Right atrium auricular region (tissue), 2 donors: Measurements from ENCODE around the gene ENPP6. TPM values are rescaled to one million over a fixed set of nuclear protein-coding genes. Genes with fewer than 3 reads are reported as not detected.
A peak's percentile ranks its signal among the peaks of the same experiment; 100 is the strongest.

Experiments used
- DNase-seq: peaks from one replicate; pipeline ENCODE4 v3.0.0-alpha.2; 2019; ENCODE audit warnings: low spot score
- H3K27ac ChIP-seq, 2 donors: fragments of 200-600 bp; sonication (generic); 1 replicate in 1 of 2; 2 replicates in 1 of 2; pipeline ENCODE4 v1.5.1; 2016 to 2019
- H3K27me3 ChIP-seq, 2 donors: fragments of 200-600 bp; sonication (generic); one replicate each; pipeline versions ENCODE4 v1.5.1 to v1.6.0; 2017 to 2019
- H3K36me3 ChIP-seq: fragments of 200-600 bp; sonication (generic); one replicate; pipeline ENCODE4 v1.5.1; 2016
- H3K4me1 ChIP-seq, 2 donors: fragments of 200-600 bp; sonication (generic); one replicate each; pipeline versions ENCODE4 v1.5.1 to v1.6.0; 2017 to 2019
- H3K4me3 ChIP-seq, 2 donors: fragments of 200-600 bp; sonication (generic); 1 replicate in 1 of 2; 2 replicates in 1 of 2; pipeline ENCODE4 v1.5.1; 2017 to 2019; ENCODE audit warnings: mild to moderate bottlenecking in 1 of 2, moderate library complexity in 1 of 2
- H3K9me3 ChIP-seq, 2 donors: fragments of 200-600 bp; sonication (generic); one replicate each; pipeline ENCODE4 v1.5.1; 2019
- total RNA-seq, 2 donors: library from RNA; depleted of rRNA; stranded (reverse); fragments of >200 nt; gene quantifications; one replicate each; pipeline ENCODE4 v1.1.0, GENCODE V29; 2016
- TF ChIP-seq, protein P1 (sequence below), 2 donors: fragments of 200-600 bp; sonication (generic); IDR thresholded peaks; one replicate each; pipeline ENCODE4 v1.5.1; 2019; ENCODE audit warnings: antibody characterized with exemption in 2 of 2

ENPP6 gene
- total RNA-seq, 2 donors from 2014 or later = not detected

DNA sequence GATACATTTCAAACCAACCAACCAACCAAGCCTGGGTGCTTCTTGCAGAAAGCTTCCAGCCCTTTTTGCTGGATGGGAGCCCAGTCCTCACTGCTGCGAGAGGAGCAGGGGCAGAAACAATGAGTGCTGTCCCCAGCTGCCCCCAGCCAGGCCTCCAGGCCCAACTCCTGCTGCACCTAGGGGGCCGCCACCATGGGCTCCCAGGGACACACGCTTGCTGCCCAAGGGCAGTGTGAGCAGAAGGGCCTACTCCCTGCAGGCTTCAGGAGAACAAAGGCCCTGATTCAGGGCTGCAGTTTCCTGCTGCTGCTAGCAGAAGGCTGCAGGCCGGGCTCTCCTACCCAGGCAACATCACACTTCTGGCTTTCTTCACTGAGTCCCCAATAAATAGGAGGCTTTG, 37.7 kb upstream of the ENPP6 start:
- no peak overlapping the region for H3K4me3 ChIP-seq
- H3K4me1 ChIP-seq = no peaks in the 10 kb centered on the region
- TF ChIP-seq, protein P1, sequence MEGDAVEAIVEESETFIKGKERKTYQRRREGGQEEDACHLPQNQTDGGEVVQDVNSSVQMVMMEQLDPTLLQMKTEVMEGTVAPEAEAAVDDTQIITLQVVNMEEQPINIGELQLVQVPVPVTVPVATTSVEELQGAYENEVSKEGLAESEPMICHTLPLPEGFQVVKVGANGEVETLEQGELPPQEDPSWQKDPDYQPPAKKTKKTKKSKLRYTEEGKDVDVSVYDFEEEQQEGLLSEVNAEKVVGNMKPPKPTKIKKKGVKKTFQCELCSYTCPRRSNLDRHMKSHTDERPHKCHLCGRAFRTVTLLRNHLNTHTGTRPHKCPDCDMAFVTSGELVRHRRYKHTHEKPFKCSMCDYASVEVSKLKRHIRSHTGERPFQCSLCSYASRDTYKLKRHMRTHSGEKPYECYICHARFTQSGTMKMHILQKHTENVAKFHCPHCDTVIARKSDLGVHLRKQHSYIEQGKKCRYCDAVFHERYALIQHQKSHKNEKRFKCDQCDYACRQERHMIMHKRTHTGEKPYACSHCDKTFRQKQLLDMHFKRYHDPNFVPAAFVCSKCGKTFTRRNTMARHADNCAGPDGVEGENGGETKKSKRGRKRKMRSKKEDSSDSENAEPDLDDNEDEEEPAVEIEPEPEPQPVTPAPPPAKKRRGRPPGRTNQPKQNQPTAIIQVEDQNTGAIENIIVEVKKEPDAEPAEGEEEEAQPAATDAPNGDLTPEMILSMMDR (IDR thresholded peaks at IDR 0.05) = no peak
- H3K36me3 ChIP-seq = no peaks in the 10 kb centered on the region
- DNase-seq = no peak
- no peaks in the 10 kb centered on the region for H3K9me3 ChIP-seq
- H3K27ac ChIP-seq = no peak overlapping the region
- no peaks in the 10 kb centered on the region for H3K27me3 ChIP-seq

DNA sequence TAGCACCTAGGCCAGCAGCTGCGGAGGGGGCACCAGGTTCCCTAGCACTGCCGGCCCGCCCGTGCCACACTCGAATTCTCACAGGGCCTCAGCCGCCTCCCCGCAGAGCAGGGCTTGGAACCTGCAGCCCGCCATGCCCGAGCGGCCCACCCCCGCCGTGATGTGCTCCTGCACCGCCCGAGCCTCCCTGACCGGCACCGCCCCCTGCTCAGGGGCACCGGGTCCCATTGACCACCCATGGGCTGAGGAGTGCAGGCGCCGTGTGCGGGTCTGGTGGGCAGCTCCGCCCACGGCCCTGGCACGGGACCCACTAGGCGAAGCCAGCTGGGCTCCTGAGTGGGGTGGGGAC, 35.4 kb upstream of the ENPP6 start:
- Histone ChIP-seq H3K4me1 (no peaks in the 10 kb centered on the region), H3K4me3 (no peak overlapping the region), H3K27ac (no peak overlapping the region), H3K36me3 (no peaks in the 10 kb centered on the region), H3K9me3 (no peaks in the 10 kb centered on the region), H3K27me3 (no peaks in the 10 kb centered on the region)
- DNase-seq = no peak
- TF ChIP-seq, protein P1 (IDR thresholded peaks at IDR 0.05) = no peak

DNA sequence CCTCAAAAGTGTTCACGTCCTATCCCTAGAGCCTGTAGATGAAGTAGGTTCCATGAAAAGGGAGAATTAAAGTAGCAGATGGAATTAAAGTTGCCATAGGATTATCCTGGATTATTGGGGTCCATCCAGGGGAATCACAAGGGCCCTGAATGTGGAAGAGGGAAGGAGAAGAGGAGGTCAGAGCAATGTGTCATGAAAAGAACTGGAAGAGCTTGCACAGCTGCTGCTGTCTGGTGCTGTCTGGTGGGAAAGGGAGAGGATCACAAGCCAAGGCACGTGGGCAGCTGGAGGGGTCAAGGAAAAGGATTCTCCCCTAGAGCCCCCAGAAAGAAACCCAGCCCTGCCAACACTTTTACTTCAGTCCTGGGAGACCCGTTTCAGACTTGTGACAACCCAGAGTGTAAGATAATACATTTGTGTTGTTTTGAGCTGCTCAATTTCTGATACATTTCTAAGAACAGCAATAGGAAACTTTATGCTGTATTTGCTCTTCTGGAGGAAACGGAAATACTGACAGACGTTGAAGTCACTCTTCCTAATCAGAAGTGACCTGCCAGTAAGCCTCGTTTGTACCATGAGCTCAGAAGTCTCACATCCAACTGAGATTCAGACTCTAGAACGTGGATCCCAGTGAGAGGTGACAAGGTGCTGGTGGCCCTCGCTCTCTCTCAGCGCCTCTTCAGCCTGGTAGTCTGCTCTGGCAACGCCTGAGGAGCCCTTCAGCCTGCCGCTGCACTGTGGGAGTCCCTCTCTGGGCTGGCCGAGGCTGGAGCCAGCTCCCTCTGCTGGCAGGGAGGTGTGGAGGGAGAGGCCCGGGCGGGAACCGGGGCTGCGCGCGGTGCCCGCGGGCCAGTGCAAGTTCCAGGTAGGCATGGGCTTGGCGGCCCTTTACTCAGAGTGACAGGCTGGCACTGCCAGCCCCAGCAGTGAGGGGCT, 34.7 kb upstream of the ENPP6 start:
- TF ChIP-seq, protein P1 (IDR thresholded peaks at IDR 0.05) = no peak
- no peak for DNase-seq
- no peaks in the 10 kb centered on the region for H3K4me1 ChIP-seq
- H3K4me3 ChIP-seq = no peak overlapping the region
- H3K27ac ChIP-seq = no peak overlapping the region
- H3K27me3 ChIP-seq = no peaks in the 10 kb centered on the region
- H3K9me3 ChIP-seq = no peaks in the 10 kb centered on the region
- no peaks in the 10 kb centered on the region for H3K36me3 ChIP-seq

DNA sequence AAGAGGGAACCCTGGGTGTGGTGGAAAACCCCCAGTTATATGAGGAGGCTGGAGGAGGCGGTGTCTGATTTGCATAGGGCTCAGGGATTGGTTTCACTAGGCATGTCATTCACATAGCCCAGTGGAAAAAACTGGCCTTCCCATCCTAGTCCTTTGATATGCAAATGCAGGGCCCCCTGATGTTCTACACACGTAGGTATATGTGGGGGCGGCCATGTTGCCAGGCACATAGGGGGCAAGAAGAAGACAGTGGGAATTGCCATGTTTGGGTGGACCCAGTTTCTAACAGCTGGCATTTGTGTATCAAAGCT, 34.0 kb upstream of the ENPP6 start:
- H3K9me3 ChIP-seq = no peaks in the 10 kb centered on the region
- H3K27me3 ChIP-seq = no peaks in the 10 kb centered on the region
- TF ChIP-seq, protein P1 (IDR thresholded peaks at IDR 0.05) = no peak
- no peak overlapping the region for H3K27ac ChIP-seq
- H3K36me3 ChIP-seq = no peaks in the 10 kb centered on the region
- H3K4me1 ChIP-seq = no peaks in the 10 kb centered on the region
- no peak overlapping the region for H3K4me3 ChIP-seq
- no peak for DNase-seq

DNA sequence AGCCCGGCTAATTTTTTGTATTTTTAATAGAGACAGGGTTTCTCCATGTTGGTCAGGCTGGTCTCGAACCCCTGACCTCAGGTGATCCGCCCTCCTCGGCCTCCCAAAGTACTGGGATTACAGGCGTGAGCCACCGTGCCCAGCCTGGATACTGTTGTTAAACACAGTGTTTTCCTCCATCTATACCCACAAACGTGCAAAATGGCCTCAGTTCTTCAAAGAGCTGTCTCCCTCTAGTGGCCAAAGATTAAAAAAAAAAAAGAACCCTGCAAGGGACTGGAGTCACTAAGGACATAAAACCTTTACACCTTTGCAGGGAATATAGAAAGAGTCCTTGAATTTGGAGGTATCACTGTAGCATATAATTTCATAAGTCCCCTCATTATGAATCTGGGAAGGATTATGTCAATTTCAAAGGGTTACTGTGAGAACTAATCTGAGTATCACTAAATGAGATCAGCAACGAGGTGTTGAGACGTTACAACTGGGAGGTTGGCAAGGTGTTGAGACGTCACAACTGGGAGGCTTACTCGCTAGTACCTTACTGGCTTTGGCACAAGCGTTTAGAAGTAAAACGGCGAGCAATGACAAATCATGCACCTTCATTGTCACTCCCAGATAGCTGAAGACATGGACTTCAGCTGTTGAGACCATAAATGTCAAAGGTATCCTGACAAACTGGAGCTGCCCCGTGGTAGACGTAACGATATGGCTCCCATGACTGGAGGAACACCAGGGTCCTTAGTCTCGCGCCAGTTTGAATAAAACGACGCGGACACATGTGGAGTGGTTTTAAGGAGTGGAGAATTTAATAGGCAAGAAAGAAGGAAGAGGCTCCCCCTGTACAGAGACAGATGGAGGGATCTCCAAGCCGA, 33.4 kb upstream of the ENPP6 start:
- Histone ChIP-seq H3K4me3 (no peak overlapping the region), H3K36me3 (no peaks in the 10 kb centered on the region), H3K4me1 (no peaks in the 10 kb centered on the region), H3K9me3 (no peaks in the 10 kb centered on the region), H3K27me3 (no peaks in the 10 kb centered on the region), H3K27ac (no peak overlapping the region)
- DNase-seq = no peak
- TF ChIP-seq, protein P1 (IDR thresholded peaks at IDR 0.05) = peak; percentile 40 to 70
